NCI-H2107 (cell line): ENCODE results near the gene STK17A.
"Not testable (repeated sequence)": the region's sequence is repeated elsewhere in the genome, so short reads cannot be mapped to it uniquely, and the experiment has no call there.

Source experiments
- DNase-seq: peaks from one replicate; lab custom pipeline; 2025; lab: John Stamatoyannopoulos, UW

Gene STK17A

DNA sequence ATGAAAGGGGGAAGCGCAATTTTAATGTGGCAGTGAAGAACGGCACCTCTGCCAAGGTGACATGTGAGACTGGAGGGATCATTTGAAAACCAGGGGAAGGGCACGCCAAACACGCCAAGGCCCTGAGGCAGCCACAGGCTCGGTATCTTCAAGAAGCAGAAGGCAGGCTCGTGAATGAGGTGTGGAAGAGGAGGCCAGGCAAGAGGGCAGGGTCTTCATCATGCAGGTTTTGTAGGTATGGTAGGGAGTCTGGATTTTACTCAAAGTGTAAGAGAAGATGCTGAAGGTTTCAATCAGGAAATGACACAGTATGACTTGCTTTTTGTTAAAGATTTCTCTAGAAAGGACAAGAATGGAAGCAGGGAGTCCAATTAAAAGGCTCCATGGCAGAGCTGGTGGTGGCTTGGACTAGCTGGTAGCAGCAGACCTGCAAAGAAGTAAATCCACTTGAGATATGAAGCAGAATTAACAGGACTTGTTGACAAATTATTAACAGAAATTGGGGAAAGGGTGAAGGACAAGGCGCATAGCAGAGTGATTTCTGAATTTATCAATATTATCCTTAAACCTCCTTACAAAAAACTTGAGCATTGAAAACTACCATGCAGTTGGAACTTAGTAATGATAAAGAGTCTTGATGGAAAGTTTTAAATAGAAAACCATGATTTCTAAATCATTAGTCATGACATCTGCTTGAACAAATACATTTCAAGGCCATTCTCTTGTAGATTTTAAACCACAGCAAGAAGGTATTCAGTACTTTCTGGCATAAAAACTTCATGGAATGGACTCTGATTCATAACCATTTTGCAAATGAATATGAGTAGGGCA, 76.0 kb downstream of the STK17A start:
- DNase-seq: no peak

DNA sequence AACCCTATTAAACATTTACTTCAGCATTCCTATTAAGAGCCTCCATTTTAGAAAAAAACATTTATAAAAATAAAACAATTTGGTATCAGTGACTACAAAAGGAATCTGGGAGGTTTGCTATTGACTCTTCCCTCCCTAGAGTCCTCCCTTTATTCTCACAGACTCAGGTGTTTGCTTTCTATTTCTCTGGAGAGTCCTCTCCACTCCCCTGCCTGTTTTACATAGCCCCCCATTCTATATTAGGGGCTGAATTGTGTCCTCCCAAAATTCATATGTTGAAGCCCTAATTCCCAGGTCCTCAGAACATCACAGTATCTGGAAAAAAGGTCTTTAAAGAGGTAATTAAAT, 76.6 kb downstream of the STK17A start:
- no peak for DNase-seq

DNA sequence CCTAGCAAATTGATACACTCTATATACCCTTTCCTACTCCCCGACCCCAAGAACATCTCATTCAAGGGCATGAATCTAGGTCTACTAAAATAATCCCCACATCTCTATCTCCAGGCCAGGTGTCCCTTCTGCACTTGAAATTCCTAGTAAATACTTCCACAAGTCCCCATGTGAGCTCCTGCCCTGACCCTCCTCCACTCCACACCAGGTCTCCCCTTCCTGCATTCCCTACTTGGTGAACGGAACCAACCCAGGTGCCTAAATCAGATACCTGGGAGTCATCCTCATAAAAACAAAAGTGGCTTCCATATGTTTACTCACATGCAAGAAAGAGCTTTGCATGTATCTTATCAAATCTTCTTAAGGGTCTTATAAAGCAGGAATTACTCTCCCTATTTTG, 77.2 kb downstream of the STK17A start:
- DNase-seq: no peak

DNA sequence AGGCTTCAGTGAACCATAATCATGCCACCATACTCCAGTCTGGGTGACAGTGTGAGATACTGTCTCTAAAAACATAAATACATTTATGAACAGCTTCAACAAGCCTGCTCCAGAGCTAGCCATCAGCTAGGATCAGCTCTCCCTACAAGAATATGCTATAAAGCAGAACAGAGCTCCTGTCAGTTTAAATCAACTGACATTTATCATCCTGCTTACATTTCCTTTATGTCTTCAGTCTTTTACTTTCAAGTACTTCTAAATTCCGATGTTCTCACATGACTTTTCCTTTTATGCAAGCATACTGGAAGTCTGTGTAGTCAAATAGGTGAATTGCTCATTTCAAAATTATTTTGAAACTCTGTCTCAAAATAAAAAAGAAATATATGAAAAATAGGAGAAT, 81.8 kb downstream of the STK17A start:
- DNase-seq: no peak

DNA sequence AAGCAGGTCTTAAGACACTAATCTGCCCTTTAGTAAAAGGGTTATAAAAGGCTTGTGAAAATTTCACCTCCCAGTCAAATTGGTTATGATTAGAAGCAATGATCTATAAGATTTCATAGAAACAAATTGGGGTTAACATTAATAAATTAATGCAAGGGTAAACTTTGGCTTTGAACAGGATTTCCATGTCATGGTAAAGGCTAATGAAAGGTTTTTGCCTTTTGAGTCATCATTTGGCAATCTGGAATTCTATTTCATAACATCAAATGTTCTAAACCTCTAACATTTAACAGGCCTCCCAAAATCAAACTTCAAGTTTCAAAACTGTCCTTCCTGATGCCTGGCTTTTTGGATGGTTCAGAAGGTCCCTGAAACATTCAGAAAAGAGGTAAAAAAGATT, 84.0 kb downstream of the STK17A start:
- DNase-seq: no peak

DNA sequence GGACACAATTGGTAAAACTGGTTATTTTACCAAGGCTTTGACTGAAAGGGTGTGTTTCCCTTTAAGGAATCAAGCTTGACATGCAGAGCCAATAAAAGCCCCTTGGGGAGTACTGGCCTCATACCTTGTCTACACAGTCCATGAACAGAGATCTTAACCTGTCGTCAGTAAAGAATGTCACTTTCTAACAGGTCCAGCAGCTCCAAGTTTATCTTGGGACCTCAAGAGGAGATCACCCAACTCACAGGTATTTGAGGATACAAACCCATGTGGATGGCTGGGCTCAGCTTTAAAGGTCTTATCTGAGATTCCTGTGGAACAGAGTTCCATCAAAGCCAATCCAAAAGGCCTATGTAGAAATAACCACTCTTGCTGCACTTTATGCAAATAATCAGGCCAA, 85.1 kb downstream of the STK17A start:
- no peak for DNase-seq

DNA sequence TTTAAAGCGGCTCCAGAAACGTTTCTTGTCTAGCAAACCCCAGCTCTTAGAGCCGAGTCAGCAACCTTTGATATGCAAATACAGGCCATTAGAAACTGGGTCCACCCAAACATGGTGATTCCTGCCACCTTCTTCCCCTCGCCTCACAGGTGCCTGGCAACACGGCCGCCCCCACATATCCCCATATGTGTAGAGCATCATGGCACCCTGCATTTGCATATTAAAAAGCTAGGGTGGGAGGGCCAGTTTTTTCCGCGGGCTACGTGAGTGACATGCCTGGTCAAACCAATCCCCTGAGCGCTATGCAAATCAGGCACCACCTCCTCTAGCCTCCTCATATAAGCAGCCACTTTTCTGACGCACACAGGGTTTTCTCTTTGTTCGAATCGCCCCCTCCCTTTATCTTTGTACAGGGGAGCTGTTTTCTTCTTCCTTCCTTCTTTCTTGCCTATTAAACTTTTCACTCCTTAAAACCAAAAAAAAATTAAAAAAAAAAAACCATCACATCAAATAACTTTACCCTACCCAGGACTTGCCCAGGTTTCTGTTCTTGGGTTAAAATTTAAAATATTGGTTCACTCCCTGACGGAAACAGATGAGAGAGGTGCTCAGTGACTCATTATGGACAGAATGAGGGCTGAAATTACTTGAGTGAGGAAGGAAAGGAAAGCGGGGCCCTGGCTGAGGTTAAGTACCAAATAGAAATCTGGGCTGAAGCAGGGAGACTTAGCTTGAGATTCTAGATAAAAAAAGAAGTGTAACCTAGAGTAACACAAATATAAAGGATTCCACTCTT, 86.6 kb downstream of the STK17A start:
- no peak for DNase-seq

DNA sequence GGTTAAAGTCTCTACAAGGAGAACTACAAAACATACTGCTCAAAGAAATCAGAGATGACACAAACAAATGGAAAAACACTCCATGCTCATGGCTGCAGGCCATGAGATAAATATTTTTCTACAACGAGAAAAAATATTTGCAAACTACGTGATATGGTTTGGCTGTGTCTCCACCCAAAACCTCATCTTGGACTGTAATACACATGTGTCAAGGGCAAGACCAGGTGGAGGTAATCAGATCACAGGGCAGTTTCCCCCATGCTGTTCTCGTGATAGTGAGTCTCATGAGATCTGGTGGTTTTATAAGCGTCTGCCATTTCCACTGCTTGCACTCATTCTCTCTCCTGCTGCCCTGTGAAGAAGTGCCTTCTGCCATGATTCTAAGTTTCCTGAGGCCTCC, 88.6 kb downstream of the STK17A start:
- no peak for DNase-seq

DNA sequence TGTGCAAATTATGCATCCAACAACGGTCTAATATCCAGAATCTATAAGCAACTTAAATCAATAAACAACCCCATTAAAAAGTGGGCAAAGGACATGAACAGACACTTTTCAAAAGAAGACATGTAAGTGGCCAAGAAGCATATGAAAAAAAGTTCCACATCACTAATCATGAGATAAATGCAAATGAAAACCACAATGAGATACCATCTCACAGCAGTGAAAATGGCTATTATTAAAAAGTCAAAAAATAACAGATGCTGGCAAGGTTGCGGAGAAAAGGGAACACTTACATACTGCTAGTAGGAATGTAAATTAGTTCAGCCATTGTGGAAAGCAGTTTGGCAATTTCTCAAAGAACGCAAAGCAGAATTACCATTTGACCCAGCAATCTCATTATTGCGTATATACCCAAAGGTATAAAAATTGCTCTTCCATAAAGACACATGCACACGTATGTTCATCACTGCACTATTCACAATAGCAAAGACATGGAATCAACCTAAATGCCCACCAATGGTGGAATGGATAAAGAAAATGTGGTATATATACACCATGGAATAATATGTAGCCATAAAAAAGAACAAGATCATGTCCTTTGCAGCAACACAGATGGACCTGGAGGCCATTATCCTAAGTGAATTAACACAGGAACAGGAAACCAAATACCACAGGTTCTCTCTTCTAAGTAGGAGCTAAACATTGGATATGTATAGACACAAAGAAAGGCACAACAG, 90.5 kb downstream of the STK17A start:
- DNase-seq: not testable (repeated sequence)

DNA sequence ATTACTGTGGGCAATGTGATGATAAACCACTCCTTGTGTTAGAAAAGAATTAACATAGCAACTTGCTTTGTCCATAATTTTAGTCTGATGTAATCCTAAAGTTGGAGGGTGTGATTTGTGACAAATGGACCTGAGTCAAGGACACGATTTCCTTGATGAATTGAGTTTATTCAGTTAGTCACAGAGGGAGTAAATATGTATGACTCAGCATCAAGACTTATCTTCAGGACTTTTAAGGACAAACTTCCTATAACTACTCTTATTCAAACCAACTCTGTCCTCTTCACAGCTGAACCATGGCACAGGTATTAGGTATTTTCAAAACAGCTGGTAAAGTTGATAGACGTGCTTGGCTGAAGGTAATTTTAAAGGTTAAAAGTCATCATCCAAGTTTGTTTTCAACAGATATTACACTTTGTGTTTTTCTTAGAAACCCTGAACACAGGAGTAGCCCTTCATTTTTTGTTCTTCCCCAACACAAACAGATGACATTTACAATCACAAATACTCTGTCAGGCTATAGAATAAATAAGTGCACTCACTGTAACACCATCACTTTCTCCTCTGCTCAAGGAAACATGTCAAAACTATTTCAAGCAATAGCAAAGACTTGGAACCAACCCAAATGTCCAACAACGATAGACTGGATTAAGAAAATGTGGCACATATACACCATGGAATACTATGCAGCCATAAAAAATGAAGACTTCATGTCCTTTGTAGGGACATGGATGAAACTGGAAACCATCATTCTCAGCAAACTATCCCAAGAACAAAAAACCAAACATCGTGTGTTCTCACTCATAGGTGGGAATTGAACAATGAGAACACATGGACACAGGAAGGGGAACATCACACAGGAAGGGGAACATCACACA, 91.9 kb downstream of the STK17A start:
- no peak for DNase-seq
